Epithelial cell of proximal tubule (primary cell): ENCODE data around the gene EFCC1. TPM values are rescaled to one million over a fixed set of nuclear protein-coding genes. Genes with fewer than 3 reads are reported as not detected.
A peak's percentile ranks its signal among the peaks of the same experiment; 100 is the strongest.

ENCODE experiments used
- DNase-seq: peaks from one replicate; pipeline ENCODE4 v3.0.0-alpha.2; 2011; ENCODE audit warnings: low read depth
- H3K4me3 ChIP-seq: 2 replicates; pipeline ENCODE4 v1.5.1; 2011; ENCODE audit warnings: low read depth, mild to moderate bottlenecking, low read length
- CTCF ChIP-seq: conservative IDR thresholded peaks from 2 replicates; pipeline ENCODE4 v1.5.1; 2012; ENCODE audit warnings: low read depth, mild to moderate bottlenecking, low read length
- total RNA-seq: library from RNA; depleted of rRNA; stranded (reverse); fragments of >200 nt; gene quantifications from 2 replicates; pipeline ENCODE4 v1.2.3, GENCODE V29; 2015

EFCC1 gene
- total RNA-seq, 1 donor from 2014 or later: not detected

GRCh38 chr3:129046037-129046731, 45.1 kb downstream of the EFCC1 start:
- no peak overlapping the region for H3K4me3 ChIP-seq
- TF ChIP-seq CTCF: no peak
- DNase-seq: no peak

- H3K4me3 ChIP-seq: no peak overlapping the region
- no peak for DNase-seq
- TF ChIP-seq CTCF: no peak
Observed at GRCh38 chr3:129046732-129047552, 45.8 kb downstream of the EFCC1 start.

- no peak overlapping the region for H3K4me3 ChIP-seq
- no peak for DNase-seq
Observed at GRCh38 chr3:129047553-129047839, 46.4 kb downstream of the EFCC1 start.

GRCh38 chr3:129050556-129051295, 49.6 kb downstream of the EFCC1 start:
- DNase-seq: no peak
- no peak overlapping the region for H3K4me3 ChIP-seq
- TF ChIP-seq CTCF: no peak

More at GRCh38 chr3:129047553-129047839, 46.4 kb downstream of the EFCC1 start:
- no peak for TF ChIP-seq CTCF

GRCh38 chr3:129051871-129052340, 50.8 kb downstream of the EFCC1 start:
- no peak for TF ChIP-seq CTCF
- H3K4me3 ChIP-seq: no peak overlapping the region
- peak; percentile 83 for DNase-seq

- no peak for DNase-seq
- H3K4me3 ChIP-seq: no peak overlapping the region
- no peak for TF ChIP-seq CTCF
Observed at GRCh38 chr3:129052675-129053074, 51.6 kb downstream of the EFCC1 start.
